ENCODE measurements around the gene PCNA. TPM values are rescaled to one million over a fixed set of nuclear protein-coding genes. Genes with fewer than 3 reads are reported as not detected.

Gene PCNA
- total RNA-seq (10 to 100 TPM; 24.6 to 54.8 (median 40.0) TPM), polyA plus RNA-seq (100 to 1,000 TPM in 2 of 3 donors, 10 to 100 TPM in 1; 69.7 to 145 (median 137) TPM)

GRCh38 chr20:5119435-5120184, at the start of gene PCNA:
TSS of gene PCNA (minus strand) at chr20:5119958. CDS start at chr20:5119798, 160 bp downstream.
- Histone ChIP-seq H3K9me3 (no peaks in the 10 kb centered on the region), H3K4me1 (peaks cover 0 to 24% (median 21%) of the 10 kb centered on the region in 4 donors), H3K27ac (peak within 1 kb of the TSS; percentile 92 to 97 (median 93)), H3K4me3 (peak within 1 kb of the TSS; percentile 67 to 81 (median 76)), H3K36me3 (peaks cover 0 to 31% (median 8%) of the 10 kb centered on the region in 4 donors), H3K27me3 (no peaks in the 10 kb centered on the region)
- peak; percentile 99 for DNase-seq
- TF ChIP-seq POLR2A (IDR thresholded peaks at IDR 0.05) (peak; percentile 67 to 86), POLR2AphosphoS5 (IDR thresholded peaks at IDR 0.05) (peak; percentile 96 to 99 (median 98)), EP300 (IDR thresholded peaks at IDR 0.05) (no peak), CTCF (IDR thresholded peaks at IDR 0.05) (no peak)
- 0% methylated on average over 71 of the region's 71 CpGs for WGBS, 2 donors
- intact Hi-C loops (cut with DNase I), result no loop called here

DNA sequence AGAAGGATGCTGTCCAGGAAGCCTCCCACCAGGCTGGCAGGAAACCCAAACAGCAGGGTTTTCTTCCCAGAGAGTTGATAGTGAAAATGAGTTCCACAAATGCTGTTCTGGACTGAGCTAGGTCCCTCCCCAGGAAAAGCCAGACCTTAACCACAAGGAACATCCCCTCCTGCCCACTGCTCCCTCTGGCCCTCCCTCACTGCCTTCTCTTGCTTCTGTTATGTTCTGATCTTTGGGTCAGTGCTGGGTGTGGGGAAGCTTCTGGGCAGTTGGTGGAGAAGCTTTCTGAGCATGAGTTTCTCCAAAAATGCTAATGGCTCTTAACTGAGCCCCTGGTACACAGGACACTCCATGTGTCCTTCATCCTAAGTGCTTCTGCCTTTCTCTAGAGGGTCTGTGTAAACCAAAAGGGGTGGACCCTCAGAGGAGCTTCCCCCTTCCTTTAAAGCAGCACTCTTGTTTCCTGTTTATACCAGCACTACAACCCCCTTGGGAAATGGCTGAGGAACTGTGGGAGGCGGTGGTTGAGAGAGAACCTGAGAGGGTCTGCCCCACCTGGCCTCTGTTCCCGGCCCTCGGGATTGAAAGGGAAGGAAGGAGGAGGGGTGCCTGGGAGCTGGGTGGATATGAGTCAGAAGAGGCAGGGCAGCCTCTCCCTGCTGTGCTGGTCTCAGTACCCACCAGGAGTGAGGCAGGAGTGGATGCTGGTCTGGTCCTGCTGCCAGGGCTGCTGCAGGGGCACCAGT, 49.1 kb upstream of the PCNA start:
- no peak for TF ChIP-seq POLR2A (IDR thresholded peaks at IDR 0.05)
- TF ChIP-seq POLR2AphosphoS5 (IDR thresholded peaks at IDR 0.05), result peak in 1 of 4 donors; percentile 22
- 28 to 49% methylated on average over 3 of the region's 3 CpGs for WGBS, 2 donors
- Histone ChIP-seq H3K36me3 (peaks cover 0 to 5% (median 2%) of the 10 kb centered on the region in 4 donors), H3K4me1 (peaks cover 0 to 63% (median 53%) of the 10 kb centered on the region in 4 donors), H3K4me3 (no peak overlapping the region), H3K9me3 (no peaks in the 10 kb centered on the region), H3K27me3 (no peaks in the 10 kb centered on the region), H3K27ac (peak overlapping the region in 2 of 4 donors; percentile 42 to 68)
- no peak for DNase-seq
- intact Hi-C loops (cut with DNase I), result no loop called here

GRCh38 chr20:5164645-5165625, 45.2 kb upstream of the PCNA start:
- peaks cover 0 to 33% (median 24%) of the 10 kb centered on the region in 4 donors for H3K4me1 ChIP-seq
- intact Hi-C loops (cut with DNase I), result no loop called here
- no peak overlapping the region for H3K4me3 ChIP-seq
- no peaks in the 10 kb centered on the region for H3K9me3 ChIP-seq
- WGBS, 2 donors, result 76 to 82% methylated on average over 13 of the region's 13 CpGs
- H3K27ac ChIP-seq, result no peak overlapping the region
- no peaks in the 10 kb centered on the region for H3K27me3 ChIP-seq
- TF ChIP-seq POLR2AphosphoS5 (IDR thresholded peaks at IDR 0.05), result no peak
- TF ChIP-seq EP300 (IDR thresholded peaks at IDR 0.05), result no peak
- TF ChIP-seq CTCF (IDR thresholded peaks at IDR 0.05), result no peak
- TF ChIP-seq POLR2A (IDR thresholded peaks at IDR 0.05), result no peak
- DNase-seq, result no peak
- H3K36me3 ChIP-seq, result no peaks in the 10 kb centered on the region

GRCh38 chr20:5161536-5162164, 41.9 kb upstream of the PCNA start:
- Histone ChIP-seq H3K9me3 (no peaks in the 10 kb centered on the region), H3K4me1 (peaks cover 0 to 21% (median 8%) of the 10 kb centered on the region in 4 donors), H3K27me3 (no peaks in the 10 kb centered on the region), H3K27ac (no peak overlapping the region), H3K36me3 (no peaks in the 10 kb centered on the region), H3K4me3 (no peak overlapping the region)
- no peak for DNase-seq
- WGBS, 2 donors, result 91 to 94% methylated on average over 6 of the region's 6 CpGs
- TF ChIP-seq CTCF (IDR thresholded peaks at IDR 0.05) (no peak), POLR2A (IDR thresholded peaks at IDR 0.05) (no peak), POLR2AphosphoS5 (IDR thresholded peaks at IDR 0.05) (no peak), EP300 (IDR thresholded peaks at IDR 0.05) (no peak)
- intact Hi-C loops (cut with DNase I), result no loop called here
